ENCODE data around the gene ZNF628.
A peak's percentile ranks its signal among the peaks of the same experiment; 100 is the strongest.

The ZNF628 gene

GRCh38 chr19:55502197-55502952 lies 26.0 kb downstream of the ZNF628 start:
- no peak for DNase-seq

- DNase-seq, result no peak
These were observed 26.7 kb downstream of the ZNF628 start for GRCh38 chr19:55503157-55503501.

- DNase-seq, result peak; percentile 94
These were observed 27.3 kb downstream of the ZNF628 start for GRCh38 chr19:55503502-55504251.

- no peak for DNase-seq
These were observed 27.8 kb downstream of the ZNF628 start for GRCh38 chr19:55504252-55504603.

- no peak for DNase-seq
These were observed 28.6 kb downstream of the ZNF628 start for GRCh38 chr19:55504981-55505380.

- DNase-seq, result no peak
These were observed 31.7 kb downstream of the ZNF628 start for GRCh38 chr19:55508120-55508519.

- peak; percentile 90 for DNase-seq
These were observed 40.6 kb downstream of the ZNF628 start for GRCh38 chr19:55516878-55517620.

- no peak for DNase-seq
These were observed 43.3 kb downstream of the ZNF628 start for GRCh38 chr19:55519451-55520311.

- DNase-seq, result peak; percentile 53
These were observed 44.4 kb downstream of the ZNF628 start for GRCh38 chr19:55520691-55521292.

GRCh38 chr19:55525289-55526101 lies 49.1 kb downstream of the ZNF628 start:
- no peak for DNase-seq

- DNase-seq, result no peak
These were observed 50.1 kb downstream of the ZNF628 start for GRCh38 chr19:55526216-55527196.

- no peak for DNase-seq
These were observed 51.0 kb downstream of the ZNF628 start for GRCh38 chr19:55527197-55528029.

- no peak for DNase-seq
These were observed 51.8 kb downstream of the ZNF628 start for GRCh38 chr19:55528030-55528803.

- DNase-seq, result no peak
These were observed 53.3 kb downstream of the ZNF628 start for GRCh38 chr19:55529636-55530234.

- no peak for DNase-seq
These were observed 54.6 kb downstream of the ZNF628 start for GRCh38 chr19:55530996-55531395.

All from hematopoietic multipotent progenitor cell treated with erythropoietin and hydrocortisone succinate and interleukin-3 and kit ligand, for 8 days (in vitro differentiated cells).